ENCODE results near the gene RNF144B. TPM values are rescaled to one million over a fixed set of nuclear protein-coding genes. Genes with fewer than 3 reads are reported as not detected.
A peak's percentile ranks its signal among the peaks of the same experiment; 100 is the strongest.

The RNF144B gene
- total RNA-seq, 1 experiment from 2014 or later = 26.2 TPM

DNA sequence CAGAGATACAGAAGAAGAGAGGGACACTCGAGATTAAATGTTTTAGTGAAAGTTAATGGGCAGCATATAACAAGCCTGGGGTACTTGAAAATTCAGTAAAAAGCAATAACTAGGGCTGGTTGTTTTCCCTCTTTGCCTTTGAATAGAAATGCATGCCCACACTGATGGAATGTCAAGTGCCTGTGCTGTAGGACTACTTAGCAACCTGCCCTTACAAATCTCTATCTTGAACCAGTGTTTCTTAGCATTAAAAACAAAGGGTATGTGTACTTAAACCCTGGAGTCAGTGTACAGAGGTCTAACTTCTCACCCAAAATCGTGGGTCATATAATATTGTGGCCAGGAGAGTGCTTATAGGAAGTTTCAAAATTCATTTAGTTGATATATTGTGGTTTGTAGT lies 37.1 kb downstream of the RNF144B start:
- TF ChIP-seq, protein P1, sequence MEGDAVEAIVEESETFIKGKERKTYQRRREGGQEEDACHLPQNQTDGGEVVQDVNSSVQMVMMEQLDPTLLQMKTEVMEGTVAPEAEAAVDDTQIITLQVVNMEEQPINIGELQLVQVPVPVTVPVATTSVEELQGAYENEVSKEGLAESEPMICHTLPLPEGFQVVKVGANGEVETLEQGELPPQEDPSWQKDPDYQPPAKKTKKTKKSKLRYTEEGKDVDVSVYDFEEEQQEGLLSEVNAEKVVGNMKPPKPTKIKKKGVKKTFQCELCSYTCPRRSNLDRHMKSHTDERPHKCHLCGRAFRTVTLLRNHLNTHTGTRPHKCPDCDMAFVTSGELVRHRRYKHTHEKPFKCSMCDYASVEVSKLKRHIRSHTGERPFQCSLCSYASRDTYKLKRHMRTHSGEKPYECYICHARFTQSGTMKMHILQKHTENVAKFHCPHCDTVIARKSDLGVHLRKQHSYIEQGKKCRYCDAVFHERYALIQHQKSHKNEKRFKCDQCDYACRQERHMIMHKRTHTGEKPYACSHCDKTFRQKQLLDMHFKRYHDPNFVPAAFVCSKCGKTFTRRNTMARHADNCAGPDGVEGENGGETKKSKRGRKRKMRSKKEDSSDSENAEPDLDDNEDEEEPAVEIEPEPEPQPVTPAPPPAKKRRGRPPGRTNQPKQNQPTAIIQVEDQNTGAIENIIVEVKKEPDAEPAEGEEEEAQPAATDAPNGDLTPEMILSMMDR (conservative IDR thresholded peaks at IDR 0.05) = no peak
- TF ChIP-seq EZH2 (IDR thresholded peaks at IDR 0.05; ENCODE audit: low read depth) = no peak
- no peak overlapping the region for H2AFZ ChIP-seq
- no peak overlapping the region for H3K4me3 ChIP-seq
- CTCF ChIA-PET = no interaction called here
- H3K9me3 ChIP-seq (ENCODE audit: insufficient read depth, low read depth) = 0 out of 2 replicates have a peak, but pooled peaks cover 8% of the 10 kb centered on the region
- no peaks in the 10 kb centered on the region for H3K79me2 ChIP-seq (ENCODE audit: low read depth)
- 0 out of 2 replicates have a peak overlapping the region, but pooled peaks have one; percentile 0 for H3K27ac ChIP-seq
- 0 out of 2 replicates have a peak, but pooled peaks cover 3% of the 10 kb centered on the region for H3K36me3 ChIP-seq (ENCODE audit: low read depth)
- no peak overlapping the region for H3K4me2 ChIP-seq
- H3F3A ChIP-seq (ENCODE audit: insufficient read depth, low read depth) = peaks cover 9% of the 10 kb centered on the region
- intact Hi-C loops (cut with micrococcal nuclease; ENCODE audit: unreplicated experiment) = no loop called here
- no peaks in the 10 kb centered on the region for H3K27me3 ChIP-seq (ENCODE audit: insufficient read depth, low read depth)
- H4K20me1 ChIP-seq (ENCODE audit: insufficient read depth) = no peaks in the 10 kb centered on the region
- DNase-seq = no peak
- POLR2A ChIA-PET (ENCODE audit: unreplicated experiment) = no interaction called here
- no peaks in the 10 kb centered on the region for H3K9me2 ChIP-seq (ENCODE audit: insufficient read depth)
- BruUV-seq (replicated peaks) = no TSS peak
- H3K4me1 ChIP-seq (replicated peaks; ENCODE audit: insufficient read depth) = peaks cover 29% of the 10 kb centered on the region

DNA sequence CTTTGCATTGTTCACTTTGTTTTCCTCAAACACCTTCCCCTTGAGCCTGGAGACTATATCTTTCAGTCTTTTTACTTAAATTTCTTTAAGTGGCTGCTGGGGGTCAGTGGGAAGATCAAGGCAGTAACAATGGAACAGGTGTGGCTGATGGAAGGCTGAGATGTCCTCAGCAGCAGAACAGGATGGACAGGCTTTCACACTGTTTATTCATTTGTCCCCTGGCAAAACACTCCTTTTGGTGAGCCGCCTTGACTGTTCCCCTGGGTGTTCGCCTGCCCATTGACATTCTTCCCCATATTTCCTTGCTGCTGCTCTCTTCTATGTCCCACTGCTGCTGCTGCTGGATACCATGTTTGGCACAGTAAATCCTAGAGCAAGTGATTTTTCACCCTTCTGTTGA lies 38.1 kb downstream of the RNF144B start:
- Histone ChIP-seq H3K27me3 (ENCODE audit: insufficient read depth, low read depth) (no peaks in the 10 kb centered on the region), H3K4me3 (no peak overlapping the region), H3K79me2 (ENCODE audit: low read depth) (no peaks in the 10 kb centered on the region), H4K20me1 (ENCODE audit: insufficient read depth) (no peaks in the 10 kb centered on the region), H3F3A (ENCODE audit: insufficient read depth, low read depth) (peaks cover 9% of the 10 kb centered on the region), H3K4me2 (peak overlapping the region; percentile 38), H2AFZ (no peak overlapping the region), H3K36me3 (ENCODE audit: low read depth) (0 out of 2 replicates have a peak, but pooled peaks cover 3% of the 10 kb centered on the region), H3K9me2 (ENCODE audit: insufficient read depth) (no peaks in the 10 kb centered on the region), H3K4me1 (replicated peaks; ENCODE audit: insufficient read depth) (peaks cover 29% of the 10 kb centered on the region), H3K27ac (peak overlapping the region; percentile 27), H3K9me3 (ENCODE audit: insufficient read depth, low read depth) (0 out of 2 replicates have a peak, but pooled peaks cover 8% of the 10 kb centered on the region)
- TF ChIP-seq, protein P1 (conservative IDR thresholded peaks at IDR 0.05) = no peak
- no peak for TF ChIP-seq EZH2 (IDR thresholded peaks at IDR 0.05; ENCODE audit: low read depth)
- ChIA-PET CTCF (no interaction called here), POLR2A (ENCODE audit: unreplicated experiment) (no interaction called here)
- peak; percentile 72 to 80 for DNase-seq
- intact Hi-C loops (cut with micrococcal nuclease; ENCODE audit: unreplicated experiment) = loop anchor here (1.0 kb wide), 1 partner anchor 38 kb away; the partner anchor contains the start of gene RNF144B
- BruUV-seq (replicated peaks) = no TSS peak

DNA sequence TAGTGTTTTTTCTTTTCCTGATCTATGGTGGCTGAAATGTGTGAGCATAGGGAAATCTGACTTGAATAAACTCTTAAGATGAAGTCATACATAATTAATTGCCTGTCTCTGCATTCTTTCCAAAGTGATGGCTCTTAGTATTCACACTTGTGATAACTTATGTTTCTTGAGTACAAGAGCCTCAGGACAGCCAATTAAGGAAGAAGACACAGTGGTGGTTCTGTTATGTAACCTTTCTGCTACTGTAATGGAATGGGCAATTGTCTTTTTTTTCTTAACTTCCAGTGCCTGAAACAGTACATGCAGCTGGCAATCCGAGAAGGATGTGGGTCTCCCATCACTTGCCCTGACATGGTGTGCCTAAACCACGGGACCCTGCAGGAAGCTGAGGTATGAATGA lies 40.1 kb downstream of the RNF144B start:
- BruUV-seq (replicated peaks) = no TSS peak
- Histone ChIP-seq H3K27me3 (ENCODE audit: insufficient read depth, low read depth) (no peaks in the 10 kb centered on the region), H3K4me2 (no peak overlapping the region), H3K36me3 (ENCODE audit: low read depth) (0 out of 2 replicates have a peak, but pooled peaks cover 9% of the 10 kb centered on the region), H3K79me2 (ENCODE audit: low read depth) (peaks cover 1% of the 10 kb centered on the region; the same call in 1 of the 2 replicates), H3K4me1 (replicated peaks; ENCODE audit: insufficient read depth) (peaks cover 47% of the 10 kb centered on the region), H3K27ac (no peak overlapping the region), H3K9me3 (ENCODE audit: insufficient read depth, low read depth) (0 out of 2 replicates have a peak, but pooled peaks cover 8% of the 10 kb centered on the region), H3F3A (ENCODE audit: insufficient read depth, low read depth) (peaks cover 9% of the 10 kb centered on the region), H2AFZ (no peak overlapping the region), H3K4me3 (no peak overlapping the region), H3K9me2 (ENCODE audit: insufficient read depth) (no peaks in the 10 kb centered on the region), H4K20me1 (ENCODE audit: insufficient read depth) (no peaks in the 10 kb centered on the region)
- DNase-seq = no peak
- CTCF ChIA-PET = no interaction called here
- TF ChIP-seq EZH2 (IDR thresholded peaks at IDR 0.05; ENCODE audit: low read depth) = no peak
- TF ChIP-seq, protein P1 (conservative IDR thresholded peaks at IDR 0.05) = no peak
- intact Hi-C loops (cut with micrococcal nuclease; ENCODE audit: unreplicated experiment) = no loop called here
- POLR2A ChIA-PET (ENCODE audit: unreplicated experiment) = interaction anchor here (0.7 kb wide), 1 partner anchor 58 kb away, joined by 3 read pairs; no protein-coding TSS in a partner anchor

Measured in PC-9 (cell line).